ENCODE measurements around the gene ADARB2.
A peak's percentile ranks its signal among the peaks of the same experiment; 100 is the strongest.
"Not testable (repeated sequence)": the region's sequence is repeated elsewhere in the genome, so short reads cannot be mapped to it uniquely, and the experiment has no call there.

ADARB2 gene

DNA sequence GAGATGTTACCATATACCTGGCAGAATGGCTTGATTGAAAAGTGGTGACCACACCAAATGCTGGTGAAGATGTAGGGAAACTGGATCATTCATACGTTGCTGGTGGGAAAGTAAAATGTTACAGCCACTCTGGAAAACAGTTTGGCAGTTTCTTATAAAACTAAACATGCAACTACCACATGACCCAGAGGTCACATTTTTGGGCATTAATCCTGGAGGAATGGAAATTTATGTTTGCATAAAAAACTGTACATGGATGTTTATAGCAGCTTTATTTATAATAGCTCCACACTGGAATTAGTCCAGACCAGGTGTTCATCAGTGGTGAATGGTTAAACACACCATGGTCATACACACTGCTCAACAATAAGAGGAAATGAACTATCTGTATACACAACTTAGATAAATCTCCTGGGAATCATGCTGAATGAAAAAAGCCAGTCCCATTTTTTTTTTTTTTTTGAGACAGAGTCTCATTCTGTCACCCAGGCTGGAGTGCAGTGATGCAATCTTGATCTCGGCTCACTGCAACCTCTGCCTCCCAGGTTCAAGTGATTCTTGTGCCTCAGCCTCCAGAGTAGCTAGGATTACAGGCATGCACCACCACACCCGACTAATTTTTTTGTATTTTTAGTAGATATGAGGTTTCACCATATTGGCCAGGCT, 309.7 kb downstream of the ADARB2 start:
- DNase-seq (ENCODE audit: low spot score): not testable (repeated sequence)

DNA sequence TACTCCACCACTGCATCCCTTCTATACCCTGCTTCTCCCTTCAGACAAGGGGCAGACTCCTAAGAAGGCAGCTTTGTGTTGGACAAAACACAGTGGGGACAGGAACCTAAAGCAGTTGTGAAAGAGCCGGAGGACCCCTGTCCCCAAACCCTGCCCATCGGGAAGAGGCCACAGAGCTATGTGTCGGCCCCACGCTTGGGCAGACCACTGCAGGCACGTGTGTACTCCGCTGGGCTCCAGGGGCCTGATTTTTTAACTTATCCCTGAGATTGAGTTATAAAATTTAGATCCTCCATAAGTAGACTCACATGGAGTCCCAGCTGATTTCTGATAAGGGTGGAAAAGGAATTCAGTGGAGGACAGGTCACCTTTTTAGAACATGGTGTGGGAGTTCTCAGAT, 310.5 kb downstream of the ADARB2 start:
- no peak for DNase-seq (ENCODE audit: low spot score)

DNA sequence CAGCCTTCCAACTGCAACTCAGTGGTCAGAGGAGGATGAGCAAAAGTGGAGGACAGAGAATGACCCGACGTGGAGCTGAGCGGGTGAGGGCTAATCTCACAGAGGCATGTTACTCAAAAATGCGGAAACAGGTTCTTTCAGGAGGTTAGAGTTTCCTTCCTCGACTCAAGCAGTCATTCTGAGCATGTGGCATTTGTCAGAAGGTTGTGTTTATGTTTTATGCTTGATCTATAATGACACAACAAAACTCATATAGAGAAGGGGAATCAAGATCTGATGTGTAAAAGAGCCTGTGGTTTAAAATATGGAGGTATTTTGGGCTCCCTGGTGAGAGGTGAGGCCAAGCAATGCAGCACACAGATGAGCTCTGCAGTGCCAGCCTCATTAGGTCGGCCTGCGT, 311.4 kb downstream of the ADARB2 start:
- DNase-seq (ENCODE audit: low spot score): no peak

DNA sequence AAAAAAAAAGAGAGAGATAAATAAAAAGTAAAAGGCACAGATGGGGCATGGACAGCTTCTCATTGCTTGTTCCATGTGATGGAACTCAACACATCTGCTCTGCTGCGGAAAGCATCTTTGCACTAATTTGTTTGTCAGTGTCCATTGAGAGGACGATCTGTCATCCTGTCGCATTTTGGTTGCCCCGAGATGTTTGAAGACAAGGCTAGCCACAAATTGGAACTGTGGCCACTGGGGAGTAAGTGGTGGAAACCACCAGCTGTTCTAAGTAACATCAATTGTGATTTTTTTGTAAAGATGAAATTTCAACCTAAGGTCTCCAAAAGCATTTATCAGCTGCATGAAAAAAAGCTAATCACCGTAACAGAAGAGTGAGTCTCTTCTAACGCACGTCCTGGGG, 312.7 kb downstream of the ADARB2 start:
- DNase-seq (ENCODE audit: low spot score): no peak

DNA sequence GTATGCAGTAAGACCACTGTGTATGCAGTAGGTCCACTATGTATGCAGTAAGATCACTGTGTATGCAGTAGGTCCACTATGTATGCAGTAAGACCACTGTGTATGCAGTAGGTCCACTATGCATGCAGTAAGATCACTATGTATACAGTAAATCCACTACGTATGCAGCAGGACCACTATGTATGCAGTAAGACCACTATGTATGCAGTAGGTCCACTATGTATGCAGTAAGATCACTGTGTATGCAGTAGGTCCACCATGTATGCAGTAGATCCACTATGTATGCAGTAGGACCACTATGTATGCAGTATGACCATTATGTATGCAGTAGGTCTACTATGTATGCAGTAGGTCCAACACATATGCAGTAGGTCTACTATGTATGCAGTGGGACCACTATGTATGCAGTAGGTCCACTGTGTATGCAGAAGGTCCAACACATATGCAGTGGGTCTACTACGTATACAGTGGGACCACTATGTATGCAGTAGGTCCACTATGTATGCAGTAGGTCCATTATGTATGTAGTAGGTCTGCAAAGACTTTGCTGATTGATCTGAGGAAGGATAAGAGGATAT, 313.6 kb downstream of the ADARB2 start:
- no peak for DNase-seq (ENCODE audit: low spot score)

DNA sequence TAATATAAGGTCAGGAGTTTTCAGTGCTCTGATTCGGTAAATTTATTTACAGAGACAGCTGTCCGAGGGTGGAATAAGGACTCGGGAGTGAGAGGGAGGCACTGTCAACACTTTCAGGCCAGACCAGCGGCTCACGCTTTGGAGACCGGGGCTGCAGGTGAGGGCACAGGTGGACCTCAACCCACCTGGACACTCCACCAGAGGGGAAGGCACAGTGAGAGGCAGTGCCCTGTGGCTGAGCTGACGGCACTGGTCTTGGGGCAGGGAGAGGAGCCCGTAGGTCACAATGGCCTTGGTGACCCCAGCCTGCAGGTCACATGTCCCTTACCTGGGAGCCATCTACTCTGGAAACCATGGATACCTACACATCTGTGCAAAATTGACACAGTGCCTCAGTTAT, 315.1 kb downstream of the ADARB2 start:
- no peak for DNase-seq (ENCODE audit: low spot score)

DNA sequence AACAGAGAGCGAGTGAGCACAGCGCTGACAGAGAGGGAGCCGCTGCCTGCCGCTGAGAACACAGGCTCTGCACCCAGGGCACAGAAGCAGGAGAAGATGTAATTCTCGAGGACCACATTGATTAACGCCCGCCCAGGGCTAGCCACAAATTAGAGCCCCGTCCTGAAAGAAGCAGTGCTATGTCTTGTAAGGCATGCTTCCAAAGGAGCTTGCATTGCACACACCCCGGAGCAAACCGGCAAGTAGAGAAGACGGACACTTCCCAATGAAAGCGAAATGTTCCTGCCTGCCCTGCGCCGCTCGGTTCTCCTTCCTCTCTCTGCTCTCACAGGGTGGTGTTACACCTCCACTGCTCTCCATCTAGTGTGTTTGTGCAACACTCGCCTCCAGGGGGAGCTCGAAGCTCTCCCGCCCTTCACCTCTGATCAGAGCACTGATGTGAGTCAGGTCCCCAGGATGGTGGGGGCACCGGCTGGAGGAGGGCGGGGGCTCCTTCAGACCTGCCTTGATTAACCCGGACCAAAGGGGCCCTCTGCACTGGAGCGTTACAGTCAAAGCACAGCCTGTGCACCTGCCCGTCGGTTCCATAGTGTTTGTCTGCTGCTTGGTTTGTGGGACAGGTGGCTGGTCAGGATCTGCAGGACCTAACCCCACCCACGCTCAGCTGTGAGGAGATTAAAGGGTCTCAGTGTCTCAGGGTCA, 316.5 kb downstream of the ADARB2 start:
- peak; percentile 28 for DNase-seq (ENCODE audit: low spot score)

DNA sequence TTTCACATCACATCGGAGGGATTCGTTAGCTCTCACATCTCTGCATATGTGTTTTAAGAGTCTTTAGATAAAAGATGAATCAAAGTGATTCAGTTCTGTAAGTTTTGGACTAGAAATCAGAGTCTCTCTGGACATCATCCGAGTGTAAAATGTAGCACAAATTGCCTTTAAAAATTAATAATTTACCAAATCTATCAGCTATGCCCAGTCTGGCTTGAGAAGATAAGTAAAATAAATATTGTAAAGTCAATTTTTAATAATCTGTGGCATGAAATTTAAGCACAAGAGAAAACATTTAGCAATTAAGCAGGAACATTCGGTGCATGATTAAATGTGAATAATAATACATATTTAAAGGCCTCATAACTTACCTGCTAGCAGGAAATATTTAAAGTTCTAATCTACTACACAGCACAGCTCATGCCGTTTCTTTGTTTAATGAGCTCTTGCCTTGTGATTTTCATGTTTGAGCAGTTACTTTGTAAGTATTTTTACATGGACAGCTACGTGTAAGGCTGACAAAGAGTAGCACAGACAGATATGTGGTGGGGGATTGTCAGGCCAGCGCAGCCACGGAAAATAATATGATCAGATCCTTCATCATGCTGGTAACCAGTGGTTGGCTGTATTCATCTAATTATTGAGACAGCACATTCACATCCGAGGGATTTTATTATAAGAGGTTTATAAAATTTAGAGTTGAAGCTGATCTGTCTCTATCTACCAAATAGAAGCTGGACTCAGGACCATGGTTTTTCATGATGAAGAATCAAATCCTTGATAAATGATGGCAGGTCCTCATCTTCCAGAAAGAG, 317.3 kb downstream of the ADARB2 start:
- no peak for DNase-seq (ENCODE audit: low spot score)

DNA sequence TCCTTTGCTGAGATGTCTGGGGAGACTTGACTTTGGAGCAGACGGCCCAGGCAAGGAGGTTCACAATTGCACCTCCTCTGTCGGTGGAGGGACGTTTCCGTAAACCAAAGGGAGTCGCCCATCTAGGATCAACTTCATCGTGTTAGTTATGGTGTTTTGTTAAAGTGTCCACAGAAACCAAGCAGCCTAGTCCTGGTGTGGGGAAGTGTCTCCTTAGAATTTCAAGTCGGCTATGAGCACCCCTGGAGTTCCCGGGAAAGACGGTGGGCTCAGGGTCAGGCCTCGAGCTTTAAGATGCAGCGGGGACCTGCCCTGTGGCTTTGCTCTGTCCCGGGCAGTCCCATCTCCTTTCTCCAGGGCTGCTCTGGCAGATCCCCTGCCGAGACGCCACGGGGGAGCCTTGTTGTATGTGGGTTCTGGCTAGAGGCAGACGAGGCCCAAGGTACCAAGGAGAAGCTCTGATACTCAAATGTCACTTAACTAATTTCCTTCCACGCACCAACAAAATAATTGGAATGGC, 319.2 kb downstream of the ADARB2 start:
- DNase-seq (ENCODE audit: low spot score): no peak

DNA sequence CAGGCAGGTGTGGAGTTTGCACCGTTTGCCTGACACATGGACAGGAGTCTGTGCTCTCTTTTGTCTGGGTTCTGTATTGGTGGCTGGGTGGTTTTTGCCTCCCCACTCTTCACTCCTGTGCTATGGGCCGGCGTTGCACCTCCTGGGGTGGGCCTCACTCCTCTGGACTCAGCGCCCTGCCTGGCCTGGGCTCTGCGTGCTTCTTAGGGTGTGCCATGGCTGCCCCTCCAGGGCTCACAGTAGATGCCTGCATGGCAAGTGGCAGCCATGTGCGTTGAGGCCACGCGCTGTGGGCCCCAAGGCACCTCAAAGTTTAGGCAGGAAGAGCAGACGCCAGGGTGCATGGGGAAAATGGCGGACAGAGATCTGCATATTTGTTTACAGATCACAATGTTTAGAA, 319.8 kb downstream of the ADARB2 start:
- no peak for DNase-seq (ENCODE audit: low spot score)

DNA sequence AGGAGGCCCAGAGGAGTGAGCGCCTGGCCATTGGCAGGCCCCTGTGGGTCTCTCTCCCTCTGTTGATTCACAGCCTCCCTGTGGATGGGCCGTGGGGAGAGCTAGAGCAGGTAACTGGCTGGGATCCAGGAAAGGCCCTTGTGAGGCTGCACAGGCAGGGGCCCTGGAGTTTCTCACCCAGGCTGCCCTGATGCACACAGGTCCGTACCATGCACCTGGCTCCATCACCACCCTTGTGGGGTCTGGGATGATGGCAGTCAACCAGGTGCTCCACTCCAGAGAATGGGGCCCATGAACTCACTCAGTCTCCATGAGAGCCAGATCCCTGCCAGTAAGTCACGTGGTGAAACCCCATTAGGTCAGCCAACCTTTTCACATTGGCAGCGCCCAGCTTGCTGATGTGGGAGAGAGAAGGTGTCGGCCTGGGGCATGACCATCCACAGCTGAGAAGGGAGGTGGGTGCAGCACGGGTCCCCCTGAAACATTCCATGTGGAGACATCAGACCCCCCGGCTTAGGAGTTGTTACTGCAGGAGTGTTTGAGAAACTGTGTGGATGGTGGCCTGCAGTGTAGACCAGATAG, 320.8 kb downstream of the ADARB2 start:
- DNase-seq (ENCODE audit: low spot score): no peak

DNA sequence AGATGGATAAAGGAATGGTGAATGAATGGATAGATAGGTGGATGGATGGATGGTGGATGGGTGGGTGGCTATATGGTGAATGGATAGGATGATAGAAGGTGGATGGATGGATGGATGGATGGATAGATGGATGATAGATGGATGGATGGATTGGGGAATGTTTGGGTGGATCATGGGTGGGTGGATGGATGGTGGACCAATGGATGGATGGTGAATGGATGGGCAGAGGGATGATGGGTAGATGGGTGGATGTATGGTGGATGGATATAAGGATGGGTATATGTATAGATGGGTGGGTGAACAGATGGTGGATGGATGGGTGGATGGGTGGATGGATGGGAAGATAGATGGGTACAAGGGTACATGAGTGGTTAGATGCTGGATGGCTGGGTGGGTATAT, 322.4 kb downstream of the ADARB2 start:
- no peak for DNase-seq (ENCODE audit: low spot score)

DNA sequence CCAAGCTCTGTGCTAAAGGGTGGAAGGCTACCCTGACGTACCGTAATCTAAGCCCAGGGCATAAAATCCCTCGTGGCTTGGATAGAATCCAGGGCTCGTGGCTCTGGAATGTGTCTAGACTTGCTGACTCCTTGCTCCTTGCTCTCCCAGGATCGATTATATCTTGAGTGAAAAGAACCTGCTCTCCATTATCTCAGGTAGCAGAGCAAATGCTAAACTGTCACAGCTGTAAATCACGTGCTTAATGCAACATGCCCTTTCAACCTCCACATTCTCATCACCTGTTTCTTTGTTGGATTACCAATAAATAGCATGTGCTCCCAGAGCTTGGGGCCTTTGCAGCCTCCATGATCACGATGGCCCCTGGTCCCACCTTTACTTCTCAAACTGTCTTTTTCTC, 323.0 kb downstream of the ADARB2 start:
- not testable (repeated sequence) for DNase-seq (ENCODE audit: low spot score)

DNA sequence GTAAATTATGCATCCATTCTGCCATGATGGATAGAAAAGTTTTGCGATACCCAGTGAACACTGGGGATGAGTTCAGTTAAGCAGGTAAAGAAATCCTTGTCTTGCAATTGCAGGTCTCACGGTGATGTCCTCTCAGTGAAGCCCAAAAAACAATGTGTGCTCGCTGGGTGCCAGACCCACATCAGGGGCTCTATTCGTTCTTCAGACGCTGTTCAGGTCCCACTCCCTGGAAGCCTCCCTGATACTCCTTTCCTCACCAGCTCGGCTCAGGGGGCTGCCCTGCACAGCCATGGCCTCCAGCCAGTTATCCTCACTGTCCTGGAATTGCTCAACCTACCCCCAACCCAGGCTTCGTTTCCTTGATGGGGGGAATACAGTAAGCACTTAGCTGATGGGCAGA, 323.5 kb downstream of the ADARB2 start:
- no peak for DNase-seq (ENCODE audit: low spot score)

DNA sequence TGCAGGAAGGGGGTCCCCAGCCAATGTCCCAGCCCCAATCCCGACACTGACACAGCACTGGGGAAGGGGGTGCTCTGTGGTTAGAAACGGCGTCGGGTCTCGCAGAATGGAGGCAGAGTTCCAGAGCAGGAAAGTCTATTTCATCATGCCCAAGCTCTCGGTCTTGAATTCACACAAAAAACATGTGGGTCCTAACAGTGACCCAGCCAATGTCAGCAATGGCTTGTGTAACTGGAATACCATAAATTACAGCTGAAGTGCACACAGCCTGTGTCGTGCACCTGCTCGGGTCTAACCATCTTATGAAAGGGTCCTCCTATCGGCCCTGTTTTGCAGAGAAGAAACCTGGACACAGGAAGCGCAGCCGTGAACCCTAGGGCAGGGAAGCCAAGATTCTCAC, 324.1 kb downstream of the ADARB2 start:
- DNase-seq (ENCODE audit: low spot score): no peak

DNA sequence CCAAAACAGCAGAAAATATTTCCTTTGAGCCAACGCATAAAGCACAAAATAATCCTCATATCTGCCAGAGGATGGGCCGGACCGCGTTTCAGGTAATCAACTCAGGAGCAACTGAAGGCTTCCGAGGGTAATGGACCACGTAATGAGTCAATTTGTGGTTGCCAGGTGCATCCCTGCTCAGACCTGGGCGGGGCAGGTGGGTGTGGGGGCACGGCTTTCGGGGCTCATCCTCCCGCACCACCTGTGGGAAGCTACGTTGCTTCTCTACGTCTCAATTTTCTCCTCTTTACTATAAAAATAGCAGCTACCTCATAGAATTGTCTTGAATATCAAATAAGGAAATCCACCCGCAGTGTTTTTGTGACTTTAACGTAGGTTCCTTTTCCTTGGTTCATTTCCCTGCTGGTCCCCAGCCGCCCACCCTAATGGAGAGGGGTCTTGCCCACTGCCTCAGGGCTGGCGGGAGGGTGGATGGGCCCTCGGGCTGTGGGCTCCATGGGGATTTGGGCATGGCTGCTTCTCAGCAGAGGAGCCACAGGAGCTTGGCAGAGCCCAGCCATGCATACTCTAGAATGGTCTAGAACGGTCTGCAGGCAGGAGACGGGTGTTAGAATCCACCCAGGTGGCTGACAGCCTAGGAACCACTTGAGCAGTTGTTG, 324.7 kb downstream of the ADARB2 start:
- DNase-seq (ENCODE audit: low spot score): no peak

DNA sequence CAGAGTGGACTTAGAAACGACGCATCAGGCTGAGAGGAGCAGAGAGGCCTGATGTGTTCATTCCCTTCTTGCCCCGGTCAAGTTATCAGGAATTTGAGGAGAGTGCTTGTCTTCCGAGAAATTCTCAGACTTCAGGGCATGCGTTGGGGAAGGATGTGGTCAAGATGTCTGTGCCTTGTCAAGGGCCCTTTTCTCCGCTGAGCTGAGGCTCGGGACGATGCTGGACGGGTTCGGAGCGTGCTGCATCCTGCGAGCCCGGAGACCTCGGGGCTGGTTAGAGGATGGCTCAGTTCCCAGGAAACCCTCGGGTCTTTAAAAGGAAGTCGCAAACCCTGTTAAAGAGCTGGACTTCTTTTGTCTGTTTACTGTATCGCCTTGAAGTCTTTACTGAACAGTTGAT, 325.4 kb downstream of the ADARB2 start:
- DNase-seq (ENCODE audit: low spot score): no peak

DNA sequence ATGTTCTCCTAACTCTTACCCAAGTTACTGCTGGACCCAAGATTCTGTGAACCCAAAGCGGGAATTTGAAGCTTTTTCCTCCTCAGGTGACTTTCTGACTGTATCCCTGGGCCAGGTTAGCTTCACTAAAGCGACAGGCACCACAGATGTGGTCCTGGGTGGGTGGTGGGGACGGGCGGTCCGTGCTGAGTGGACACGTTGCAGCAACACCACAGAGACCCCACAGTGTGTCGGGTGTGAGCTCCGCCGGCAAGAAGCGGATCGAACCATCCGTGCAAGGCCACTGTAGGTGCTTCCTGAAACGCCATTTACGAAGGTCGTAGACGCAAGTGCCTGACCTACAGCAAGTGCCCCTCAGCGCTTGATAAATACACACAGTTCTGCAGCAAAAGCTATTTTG, 325.9 kb downstream of the ADARB2 start:
- DNase-seq (ENCODE audit: low spot score): no peak

DNA sequence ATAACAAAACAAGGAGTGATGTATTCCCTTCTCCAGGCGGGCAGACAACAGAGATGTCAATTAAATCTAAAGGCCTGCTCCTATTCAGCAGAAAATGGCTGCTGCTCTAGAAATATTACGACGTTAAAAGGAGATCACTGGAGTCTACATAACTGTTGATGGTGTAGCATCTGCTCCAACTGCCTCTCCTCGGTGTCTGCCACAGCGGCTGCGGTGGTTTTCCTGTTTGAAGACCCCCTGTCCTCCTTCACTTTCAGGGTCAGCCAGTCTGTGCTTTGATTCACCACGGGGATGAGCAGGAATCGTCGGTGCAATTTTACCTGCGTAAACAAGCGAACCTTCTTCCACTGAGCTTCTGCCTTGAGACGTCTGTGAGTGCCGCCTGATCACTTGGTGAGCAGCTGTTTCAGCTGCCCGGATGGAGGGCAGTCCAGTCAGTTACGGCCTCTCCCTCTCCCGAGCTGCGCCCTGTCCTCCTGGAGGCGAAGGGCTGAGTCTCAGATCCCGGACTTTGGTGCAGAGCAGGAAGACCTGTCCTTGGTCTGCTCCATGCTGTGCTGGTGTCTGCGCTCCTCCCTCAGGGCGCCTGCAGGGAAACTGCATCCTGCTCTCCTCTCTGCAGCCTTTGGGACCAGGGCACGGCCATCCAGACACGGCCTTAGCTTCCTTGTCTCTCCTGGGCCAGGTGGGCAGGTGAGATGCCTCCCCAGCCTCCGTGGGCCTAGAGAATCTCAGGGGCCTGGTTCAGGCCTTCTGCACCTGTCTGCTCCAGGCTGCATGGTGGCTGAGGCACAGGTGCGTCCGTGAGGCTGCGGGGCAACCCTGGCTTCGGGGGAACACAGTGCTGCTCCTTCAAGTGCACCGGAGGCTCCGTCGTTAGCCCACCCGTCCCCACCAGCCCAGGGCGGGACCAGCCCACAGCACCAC, 326.6 kb downstream of the ADARB2 start:
- no peak for DNase-seq (ENCODE audit: low spot score)

DNA sequence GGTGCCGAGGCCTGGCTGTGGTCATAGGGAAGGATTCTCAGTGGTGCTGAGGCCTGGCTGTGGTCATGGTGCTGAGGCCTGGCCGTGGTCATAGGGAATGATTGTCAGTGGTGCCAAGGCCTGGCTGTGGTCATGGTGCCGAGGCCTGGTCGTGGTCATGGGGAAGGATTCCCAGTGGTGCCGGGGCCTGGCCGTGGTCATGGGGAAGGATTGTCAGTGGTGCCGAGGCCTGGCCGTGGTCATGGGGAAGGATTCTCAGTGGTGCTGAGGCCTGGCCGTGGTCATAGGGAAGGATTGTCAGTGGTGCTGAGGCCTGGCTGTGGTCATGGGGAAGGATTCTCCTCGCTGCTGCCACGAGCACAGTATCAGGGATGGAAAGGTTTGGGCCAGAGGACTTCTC, 327.3 kb downstream of the ADARB2 start:
- DNase-seq (ENCODE audit: low spot score): no peak

DNA sequence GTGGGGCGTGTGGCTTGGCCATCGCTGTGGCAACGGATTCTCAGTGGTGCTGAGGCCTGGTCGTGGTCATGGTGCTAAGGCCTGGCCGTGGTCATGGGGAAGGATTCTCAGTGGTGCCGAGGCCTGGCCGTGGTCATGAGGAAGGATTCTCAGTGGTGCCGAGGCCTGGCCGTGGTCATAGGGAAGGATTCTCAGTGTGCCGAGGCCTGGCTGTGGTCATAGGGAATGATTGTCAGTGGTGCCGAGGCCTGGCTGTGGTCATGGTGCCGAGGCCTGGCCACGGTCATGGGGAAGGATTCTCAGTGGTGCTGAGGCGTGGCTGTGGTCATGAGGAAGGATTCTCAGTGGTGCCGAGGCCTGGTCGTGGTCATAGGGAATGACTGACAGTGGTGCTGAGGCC, 327.9 kb downstream of the ADARB2 start:
- DNase-seq (ENCODE audit: low spot score): no peak

Data from CD4-positive, alpha-beta T cell treated with Interleukin-15 for 4 hours (primary cell).